Measurements from ENCODE around the gene SATB2.

The SATB2 gene

GRCh38 chr2:199342334-199342733, 115.4 kb downstream of the SATB2 start:
- TF ChIP-seq ZFX (IDR thresholded peaks at IDR 0.05; ENCODE audit: borderline replicate concordance): no peak
- TF ChIP-seq CTCF (IDR thresholded peaks at IDR 0.05): no peak

GRCh38 chr2:199341123-199341522, 116.6 kb downstream of the SATB2 start:
- H3K27ac ChIP-seq: no peak overlapping the region
- TF ChIP-seq ZFX (IDR thresholded peaks at IDR 0.05; ENCODE audit: borderline replicate concordance) (no peak), CTCF (IDR thresholded peaks at IDR 0.05) (no peak)

More at GRCh38 chr2:199342334-199342733, 115.4 kb downstream of the SATB2 start:
- H3K27ac ChIP-seq: no peak overlapping the region

GRCh38 chr2:199339891-199340605, 117.7 kb downstream of the SATB2 start:
- TF ChIP-seq CTCF (IDR thresholded peaks at IDR 0.05) (no peak), ZFX (IDR thresholded peaks at IDR 0.05; ENCODE audit: borderline replicate concordance) (no peak)
- no peak overlapping the region for H3K27ac ChIP-seq

- no peak for TF ChIP-seq ZFX (IDR thresholded peaks at IDR 0.05; ENCODE audit: borderline replicate concordance)
- TF ChIP-seq CTCF (IDR thresholded peaks at IDR 0.05): no peak
- H3K27ac ChIP-seq: no peak overlapping the region
Measured at GRCh38 chr2:199336546-199336945, 121.2 kb downstream of the SATB2 start.

- H3K27ac ChIP-seq: no peak overlapping the region
Measured at GRCh38 chr2:199335502-199335901, 122.2 kb downstream of the SATB2 start.

GRCh38 chr2:199329466-199329865, 128.3 kb downstream of the SATB2 start:
- H3K27ac ChIP-seq: no peak overlapping the region
- no peak for TF ChIP-seq ZFX (IDR thresholded peaks at IDR 0.05; ENCODE audit: borderline replicate concordance)
- TF ChIP-seq CTCF (IDR thresholded peaks at IDR 0.05): no peak

More at GRCh38 chr2:199335502-199335901, 122.2 kb downstream of the SATB2 start:
- TF ChIP-seq ZFX (IDR thresholded peaks at IDR 0.05; ENCODE audit: borderline replicate concordance): no peak
- no peak for TF ChIP-seq CTCF (IDR thresholded peaks at IDR 0.05)

- TF ChIP-seq ZFX (IDR thresholded peaks at IDR 0.05; ENCODE audit: borderline replicate concordance) (no peak), CTCF (IDR thresholded peaks at IDR 0.05) (no peak)
Measured at GRCh38 chr2:199329031-199329430, 128.7 kb downstream of the SATB2 start.

More at GRCh38 chr2:199329031-199329430, 128.7 kb downstream of the SATB2 start:
- no peak overlapping the region for H3K27ac ChIP-seq
